Chondrocyte (in vitro differentiated cells): ENCODE results near the gene TRPV6. TPM values are rescaled to one million over a fixed set of nuclear protein-coding genes. Genes with fewer than 3 reads are reported as not detected.

ENCODE experiments used
- DNase-seq: peaks from one replicate; pipeline ENCODE4 v3.0.0; 2021; ENCODE audit warnings: mixed read lengths, low spot score
- H3K27ac Mint-ChIP-seq: one replicate; pipeline ENCODE4 v1.8.0; 2021; ENCODE audit warnings: mild to moderate bottlenecking, moderate library complexity, mixed read lengths; ENCODE audit not compliant: unreplicated experiment
- H3K27me3 Mint-ChIP-seq: 2 replicates; pipeline ENCODE4 v1.8.0; 2021; ENCODE audit warnings: low read depth, mixed read lengths
- H3K36me3 Mint-ChIP-seq: 2 replicates; pipeline ENCODE4 v1.8.0; 2021; ENCODE audit warnings: low read depth, mixed read lengths
- H3K4me1 Mint-ChIP-seq: 2 replicates; pipeline ENCODE4 v1.8.0; 2021; ENCODE audit warnings: low read depth, mild to moderate bottlenecking, mixed read lengths
- H3K4me3 Mint-ChIP-seq: one replicate; pipeline ENCODE4 v1.8.0; 2021; ENCODE audit warnings: mild to moderate bottlenecking, moderate library complexity, mixed read lengths; ENCODE audit not compliant: unreplicated experiment
- H3K9me3 Mint-ChIP-seq: 2 replicates; pipeline ENCODE4 v1.8.0; 2021; ENCODE audit warnings: low read depth, mixed read lengths
- total RNA-seq: library from RNA; stranded (reverse); gene quantifications from 3 replicates; pipeline ENCODE4 v1.2.1, GENCODE V29; 2021
- TF ChIP-seq, protein P1 (sequence below): fragments of 200-600 bp; sonication (generic); IDR thresholded peaks from 2 replicates; pipeline ENCODE4 v1.5.0; 2021; ENCODE audit warnings: antibody characterized with exemption, mild to moderate bottlenecking, moderate library complexity

TRPV6 gene
- total RNA-seq, 1 donor from 2014 or later, result not detected

- H3K36me3 Mint-ChIP-seq, result no peaks in the 10 kb centered on the region
- TF ChIP-seq, protein P1, sequence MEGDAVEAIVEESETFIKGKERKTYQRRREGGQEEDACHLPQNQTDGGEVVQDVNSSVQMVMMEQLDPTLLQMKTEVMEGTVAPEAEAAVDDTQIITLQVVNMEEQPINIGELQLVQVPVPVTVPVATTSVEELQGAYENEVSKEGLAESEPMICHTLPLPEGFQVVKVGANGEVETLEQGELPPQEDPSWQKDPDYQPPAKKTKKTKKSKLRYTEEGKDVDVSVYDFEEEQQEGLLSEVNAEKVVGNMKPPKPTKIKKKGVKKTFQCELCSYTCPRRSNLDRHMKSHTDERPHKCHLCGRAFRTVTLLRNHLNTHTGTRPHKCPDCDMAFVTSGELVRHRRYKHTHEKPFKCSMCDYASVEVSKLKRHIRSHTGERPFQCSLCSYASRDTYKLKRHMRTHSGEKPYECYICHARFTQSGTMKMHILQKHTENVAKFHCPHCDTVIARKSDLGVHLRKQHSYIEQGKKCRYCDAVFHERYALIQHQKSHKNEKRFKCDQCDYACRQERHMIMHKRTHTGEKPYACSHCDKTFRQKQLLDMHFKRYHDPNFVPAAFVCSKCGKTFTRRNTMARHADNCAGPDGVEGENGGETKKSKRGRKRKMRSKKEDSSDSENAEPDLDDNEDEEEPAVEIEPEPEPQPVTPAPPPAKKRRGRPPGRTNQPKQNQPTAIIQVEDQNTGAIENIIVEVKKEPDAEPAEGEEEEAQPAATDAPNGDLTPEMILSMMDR, result no peak
- no peaks in the 10 kb centered on the region for H3K9me3 Mint-ChIP-seq
- H3K27ac Mint-ChIP-seq, result no peak overlapping the region
- H3K4me1 Mint-ChIP-seq, result no peaks in the 10 kb centered on the region
- H3K27me3 Mint-ChIP-seq, result peaks cover 15% of the 10 kb centered on the region
- DNase-seq, result no peak
- H3K4me3 Mint-ChIP-seq, result no peak overlapping the region
Observed at GRCh38 chr7:142868188-142868985, 17.2 kb downstream of the TRPV6 start.

DNA sequence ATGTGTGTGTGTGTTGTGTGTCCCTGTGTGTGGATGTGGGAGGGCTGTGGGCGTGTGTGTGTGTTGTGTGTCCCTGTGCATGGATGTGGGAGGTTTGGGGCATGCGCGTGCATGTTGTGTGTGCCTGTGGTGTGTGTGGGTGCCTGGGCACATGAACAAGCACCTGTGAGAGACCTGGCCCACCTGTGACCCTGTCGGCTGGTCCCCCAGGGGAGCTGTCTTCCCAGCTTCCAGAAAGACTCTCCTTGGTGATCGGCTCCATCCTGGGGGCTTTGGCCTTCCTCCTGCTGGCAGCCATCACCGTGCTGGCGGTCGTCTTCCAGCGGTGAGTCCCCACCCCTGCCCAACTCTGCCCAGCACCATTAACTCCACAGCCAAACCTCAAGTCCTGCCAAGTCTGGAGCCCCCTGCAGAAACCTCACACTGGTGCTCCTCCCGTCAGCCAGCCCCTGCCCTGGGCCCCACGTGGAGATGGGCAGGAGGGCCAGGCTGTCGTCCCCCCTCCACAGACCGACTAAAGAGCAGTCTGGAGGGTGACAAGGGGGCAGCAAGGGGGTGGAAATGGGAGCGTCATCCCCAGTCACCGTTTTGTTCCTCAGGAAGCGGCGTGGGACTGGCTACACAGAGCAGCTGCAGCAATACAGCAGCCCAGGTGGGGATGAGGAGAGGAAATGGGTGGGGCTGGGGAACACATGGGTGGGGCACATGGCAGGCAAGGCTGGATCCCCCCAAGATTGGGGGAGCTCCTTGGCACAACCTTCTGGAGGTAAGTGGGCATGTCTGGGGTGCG, 18.0 kb downstream of the TRPV6 start:
- Mint-ChIP-seq H3K4me1 (no peaks in the 10 kb centered on the region), H3K4me3 (no peak overlapping the region), H3K27me3 (peaks cover 22% of the 10 kb centered on the region), H3K36me3 (no peaks in the 10 kb centered on the region), H3K27ac (no peak overlapping the region), H3K9me3 (no peaks in the 10 kb centered on the region)
- TF ChIP-seq, protein P1, result no peak
- DNase-seq, result no peak

- no peaks in the 10 kb centered on the region for H3K4me1 Mint-ChIP-seq
Observed at GRCh38 chr7:142867097-142867378, 18.5 kb downstream of the TRPV6 start.

GRCh38 chr7:142866361-142867096, 19.0 kb downstream of the TRPV6 start:
- Mint-ChIP-seq H3K27me3 (peaks cover 26% of the 10 kb centered on the region), H3K9me3 (no peaks in the 10 kb centered on the region), H3K4me3 (no peak overlapping the region), H3K36me3 (no peaks in the 10 kb centered on the region), H3K4me1 (no peaks in the 10 kb centered on the region), H3K27ac (no peak overlapping the region)
- DNase-seq, result no peak
- TF ChIP-seq, protein P1, result peak; percentile 67

More at GRCh38 chr7:142867097-142867378, 18.5 kb downstream of the TRPV6 start:
- Mint-ChIP-seq H3K4me3 (no peak overlapping the region), H3K27me3 (peaks cover 25% of the 10 kb centered on the region), H3K9me3 (no peaks in the 10 kb centered on the region), H3K27ac (no peak overlapping the region), H3K36me3 (no peaks in the 10 kb centered on the region)
- TF ChIP-seq, protein P1, result no peak
- no peak for DNase-seq

DNA sequence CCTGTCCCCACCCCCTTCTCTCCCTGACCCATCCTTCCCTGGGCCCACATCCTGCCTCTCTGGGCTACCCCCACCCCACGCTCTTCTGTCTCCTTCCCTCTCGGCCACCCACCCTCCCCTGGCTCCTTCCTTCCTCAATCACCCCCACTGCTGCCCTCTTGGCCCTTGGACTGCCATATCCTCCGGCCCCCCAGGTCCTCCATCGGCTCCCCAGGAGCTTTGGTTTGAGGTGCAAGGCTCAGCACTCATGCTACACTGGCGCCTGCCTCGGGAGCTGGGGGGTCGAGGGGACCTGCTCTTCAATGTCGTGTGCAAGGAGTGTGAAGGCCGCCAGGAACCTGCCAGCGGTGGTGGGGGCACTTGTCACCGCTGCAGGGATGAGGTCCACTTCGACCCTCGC, 19.8 kb downstream of the TRPV6 start:
- TF ChIP-seq, protein P1, result no peak
- H3K27ac Mint-ChIP-seq, result no peak overlapping the region
- H3K9me3 Mint-ChIP-seq, result no peaks in the 10 kb centered on the region

More for the DNA sequence above, 19.8 kb downstream of the TRPV6 start:
- Mint-ChIP-seq H3K36me3 (no peaks in the 10 kb centered on the region), H3K27me3 (peaks cover 32% of the 10 kb centered on the region), H3K4me3 (no peak overlapping the region), H3K4me1 (no peaks in the 10 kb centered on the region)
- no peak for DNase-seq
